Measurements from ENCODE around the gene C6orf89.
"Not testable (repeated sequence)": the region's sequence is repeated elsewhere in the genome, so short reads cannot be mapped to it uniquely, and the experiment has no call there.

DNA sequence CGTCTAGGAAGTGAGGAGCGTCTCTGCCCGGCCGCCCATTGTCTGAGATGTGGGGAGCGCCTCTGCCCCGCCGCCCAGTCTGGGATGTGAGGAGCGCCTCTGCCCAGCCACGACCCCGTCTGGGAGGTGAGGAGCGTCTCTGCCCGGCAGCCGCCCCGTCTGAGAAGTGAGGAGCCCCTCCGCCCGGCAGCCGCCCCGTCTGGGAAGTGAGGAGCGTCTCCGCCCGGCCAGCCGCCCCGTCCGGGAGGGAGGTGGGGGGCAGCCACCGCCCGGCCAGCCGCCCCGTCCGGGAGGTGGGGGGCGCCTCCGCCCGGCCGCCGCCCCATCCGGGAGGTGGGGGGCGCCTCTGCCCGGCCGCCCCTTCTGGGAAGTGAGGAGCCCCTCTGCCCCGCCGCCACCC is 55.8 kb downstream of the C6orf89 start:
- TF ChIP-seq, protein P1, sequence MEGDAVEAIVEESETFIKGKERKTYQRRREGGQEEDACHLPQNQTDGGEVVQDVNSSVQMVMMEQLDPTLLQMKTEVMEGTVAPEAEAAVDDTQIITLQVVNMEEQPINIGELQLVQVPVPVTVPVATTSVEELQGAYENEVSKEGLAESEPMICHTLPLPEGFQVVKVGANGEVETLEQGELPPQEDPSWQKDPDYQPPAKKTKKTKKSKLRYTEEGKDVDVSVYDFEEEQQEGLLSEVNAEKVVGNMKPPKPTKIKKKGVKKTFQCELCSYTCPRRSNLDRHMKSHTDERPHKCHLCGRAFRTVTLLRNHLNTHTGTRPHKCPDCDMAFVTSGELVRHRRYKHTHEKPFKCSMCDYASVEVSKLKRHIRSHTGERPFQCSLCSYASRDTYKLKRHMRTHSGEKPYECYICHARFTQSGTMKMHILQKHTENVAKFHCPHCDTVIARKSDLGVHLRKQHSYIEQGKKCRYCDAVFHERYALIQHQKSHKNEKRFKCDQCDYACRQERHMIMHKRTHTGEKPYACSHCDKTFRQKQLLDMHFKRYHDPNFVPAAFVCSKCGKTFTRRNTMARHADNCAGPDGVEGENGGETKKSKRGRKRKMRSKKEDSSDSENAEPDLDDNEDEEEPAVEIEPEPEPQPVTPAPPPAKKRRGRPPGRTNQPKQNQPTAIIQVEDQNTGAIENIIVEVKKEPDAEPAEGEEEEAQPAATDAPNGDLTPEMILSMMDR (conservative IDR thresholded peaks at IDR 0.05; ENCODE audit: low read depth, low read length), result not testable (repeated sequence)
- TF ChIP-seq EZH2 (IDR thresholded peaks at IDR 0.05; ENCODE audit: borderline replicate concordance, low read depth, low read length, poor library complexity, severe bottlenecking), result not testable (repeated sequence)
